HG03442 (cell line): Measurements from ENCODE around the gene ATP2A2.

Source experiments
- ATAC-seq: cut with Tn5 transposase; IDR thresholded peaks from one replicate; pipeline ENCODE4 v1.9.1; 2021; ENCODE audit warnings: mild to moderate bottlenecking, moderate library complexity; ENCODE audit not compliant: unreplicated experiment

Gene ATP2A2

GRCh38 chr12:110289044-110289710, 8.1 kb downstream of the ATP2A2 start:
- no peak for ATAC-seq

GRCh38 chr12:110289711-110290078, 8.6 kb downstream of the ATP2A2 start:
- ATAC-seq, result no peak

DNA sequence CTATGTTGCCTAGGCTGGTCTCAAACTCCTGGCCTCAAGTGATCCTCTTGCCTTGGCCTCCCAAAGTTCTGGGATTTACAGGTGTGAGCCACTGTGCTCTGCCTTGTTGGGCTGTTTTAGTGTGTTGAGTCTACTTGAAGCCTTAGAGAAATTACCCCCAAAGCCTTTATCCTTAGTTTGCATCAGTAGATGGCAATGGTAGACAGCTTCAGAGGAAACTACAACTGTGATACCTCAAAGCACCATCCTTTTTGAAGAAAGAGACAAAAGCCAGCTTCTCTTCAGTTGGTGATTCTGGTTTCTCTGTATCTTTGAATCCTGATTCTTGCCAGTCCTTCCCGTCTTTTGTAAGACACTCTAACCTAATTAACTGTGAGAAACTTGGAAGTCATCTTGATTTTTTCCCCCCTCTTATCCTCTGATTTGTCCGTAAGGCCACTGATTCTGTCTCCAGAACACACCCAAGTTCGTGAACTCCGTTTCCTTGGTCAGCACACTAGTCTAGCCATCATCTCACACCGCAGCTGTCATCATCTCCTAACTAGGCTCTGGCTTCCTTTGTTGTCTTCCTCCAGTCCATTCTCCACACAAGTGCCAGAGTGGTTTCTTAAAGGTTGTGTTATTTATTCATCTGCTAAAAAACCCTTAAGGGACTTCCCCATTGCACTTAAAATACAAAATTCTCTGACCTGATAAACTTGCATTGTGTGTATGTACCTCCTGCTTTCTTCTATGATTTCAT, 20.2 kb downstream of the ATP2A2 start:
- ATAC-seq, result no peak

DNA sequence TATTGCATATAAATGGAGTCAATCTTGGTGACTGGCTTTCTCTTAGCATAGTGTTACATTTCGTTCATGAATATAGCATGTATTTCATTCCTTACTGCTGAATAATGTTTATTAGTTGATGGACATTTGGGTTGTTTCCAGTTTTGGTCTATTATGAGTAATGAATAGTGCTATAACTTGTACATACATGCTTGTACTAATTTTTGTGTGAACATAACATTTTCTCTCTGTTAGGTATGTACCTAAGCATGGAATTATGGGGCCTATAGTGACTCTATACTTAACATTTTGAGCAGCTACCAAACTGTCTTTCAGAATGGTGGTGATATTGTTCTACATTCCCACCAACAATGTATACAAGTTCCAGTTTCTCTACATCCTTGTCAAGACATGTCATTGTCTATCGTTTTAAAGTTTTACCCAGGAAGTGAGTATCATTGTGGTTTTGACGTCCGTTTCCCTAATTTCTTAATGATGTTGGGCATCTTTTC, 23.1 kb downstream of the ATP2A2 start:
- ATAC-seq, result no peak

DNA sequence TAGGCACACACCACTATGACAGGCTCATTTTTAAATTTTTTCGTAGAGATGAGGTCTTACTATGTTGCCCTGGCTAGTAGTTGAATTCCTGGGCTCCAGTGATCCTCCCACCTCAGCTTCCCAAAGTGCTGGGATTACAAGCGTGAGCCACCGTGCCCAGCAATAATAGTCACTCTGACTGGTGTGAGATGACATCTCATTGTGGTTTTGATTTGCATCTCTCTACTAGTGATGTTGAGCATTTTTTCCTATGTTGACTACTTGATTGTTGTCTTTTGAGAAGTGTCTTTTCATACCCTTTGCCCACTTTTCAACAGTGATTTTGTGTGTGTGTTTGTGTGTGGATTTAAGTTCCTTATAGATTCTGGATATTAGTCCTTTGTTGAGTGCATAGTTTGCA, 26.3 kb downstream of the ATP2A2 start:
- no peak for ATAC-seq

DNA sequence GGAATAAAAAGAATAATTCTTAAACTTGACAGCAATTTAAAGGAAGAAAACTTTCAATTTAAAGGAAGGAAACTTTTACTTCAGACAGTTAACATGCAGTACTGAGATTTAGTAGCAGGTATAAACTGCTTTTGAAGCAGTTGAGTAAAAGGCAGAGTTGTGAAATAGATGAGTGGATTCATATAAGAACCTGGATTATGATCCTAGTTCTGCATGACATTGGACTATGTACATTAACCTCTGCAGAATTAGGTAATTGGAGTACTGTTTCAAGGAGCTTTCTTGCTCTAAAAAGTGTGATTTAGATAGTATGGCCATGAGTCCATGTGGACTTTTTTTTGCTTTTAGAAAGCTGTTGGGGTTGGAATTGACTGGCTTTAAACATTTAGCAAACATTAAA, 29.7 kb downstream of the ATP2A2 start:
- no peak for ATAC-seq

DNA sequence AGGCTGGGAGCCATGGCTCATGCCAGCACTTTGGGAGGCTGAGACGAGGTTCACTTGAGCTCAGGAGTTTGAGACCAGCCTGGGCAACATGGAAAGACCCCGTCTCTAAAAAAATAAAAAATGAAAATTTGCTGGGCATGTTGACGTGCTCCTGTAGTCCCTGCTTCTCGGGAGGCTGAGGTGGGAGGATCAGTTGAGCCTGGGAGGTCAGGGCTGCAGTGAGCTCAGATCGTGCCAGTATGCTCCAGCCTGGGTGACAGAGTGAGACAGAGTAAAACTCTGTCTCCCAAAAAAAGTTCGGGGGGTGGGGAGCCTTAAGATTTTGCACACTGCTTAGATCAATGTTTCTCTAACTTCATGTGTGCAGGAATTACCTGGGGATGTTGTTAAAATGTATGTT, 30.9 kb downstream of the ATP2A2 start:
- ATAC-seq, result no peak

DNA sequence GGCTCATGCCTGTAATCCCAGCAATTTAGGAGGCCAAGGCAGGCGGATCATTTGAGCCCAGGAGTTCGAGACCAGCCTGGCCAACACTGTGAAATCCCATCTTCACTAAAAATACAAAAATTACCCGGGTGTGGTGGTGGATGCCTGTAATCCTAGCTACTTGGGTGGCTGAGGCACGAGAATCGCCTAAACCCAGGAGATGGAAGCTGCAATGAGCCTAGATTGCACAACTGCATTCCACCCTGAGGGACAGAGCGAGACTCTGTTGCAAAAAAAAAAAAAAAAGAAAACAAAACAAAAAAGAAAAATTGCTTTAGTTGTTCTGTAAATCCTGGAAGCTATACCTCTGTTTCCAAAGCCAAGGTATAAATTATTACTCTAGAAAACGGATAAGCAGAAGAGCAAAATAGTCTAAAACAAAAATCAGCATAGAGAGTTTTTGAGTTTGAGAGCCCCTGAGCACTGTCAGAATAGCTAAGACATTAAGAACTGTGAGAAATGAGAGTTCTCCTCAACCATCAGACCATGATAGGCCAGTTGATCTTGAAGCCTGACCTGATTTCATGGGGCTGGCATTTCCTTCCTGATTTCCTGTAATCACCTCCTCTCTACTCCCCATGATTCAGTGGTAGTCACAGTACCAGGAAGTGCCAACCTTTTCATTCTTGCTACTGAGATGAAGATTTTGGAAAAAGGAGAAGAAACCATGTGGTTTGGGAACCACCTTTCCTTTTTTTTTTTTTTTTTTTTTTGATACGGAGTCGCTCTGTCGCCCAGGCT, 31.7 kb downstream of the ATP2A2 start:
- ATAC-seq, result no peak

DNA sequence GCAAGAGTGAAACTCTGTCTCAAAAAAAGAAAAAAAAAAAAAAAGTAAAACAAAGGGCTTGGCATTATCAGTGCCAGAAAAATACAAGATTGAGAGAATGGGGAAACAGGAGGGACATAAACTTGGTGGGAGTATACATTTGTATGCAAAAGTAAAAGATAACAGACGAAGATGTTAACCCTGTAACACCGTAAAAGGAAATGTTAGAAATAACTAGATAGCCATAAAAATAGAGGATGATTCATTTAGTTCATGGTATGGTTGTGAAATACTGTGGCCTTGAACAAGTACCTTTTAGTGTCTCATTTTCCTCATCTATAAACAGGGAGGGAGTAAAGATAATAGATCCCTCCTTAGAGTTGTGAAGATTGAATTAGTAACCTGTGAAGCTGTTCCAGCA, 33.3 kb downstream of the ATP2A2 start:
- ATAC-seq, result no peak

- ATAC-seq, result no peak
Observed at GRCh38 chr12:110316861-110317260, 35.8 kb downstream of the ATP2A2 start.

DNA sequence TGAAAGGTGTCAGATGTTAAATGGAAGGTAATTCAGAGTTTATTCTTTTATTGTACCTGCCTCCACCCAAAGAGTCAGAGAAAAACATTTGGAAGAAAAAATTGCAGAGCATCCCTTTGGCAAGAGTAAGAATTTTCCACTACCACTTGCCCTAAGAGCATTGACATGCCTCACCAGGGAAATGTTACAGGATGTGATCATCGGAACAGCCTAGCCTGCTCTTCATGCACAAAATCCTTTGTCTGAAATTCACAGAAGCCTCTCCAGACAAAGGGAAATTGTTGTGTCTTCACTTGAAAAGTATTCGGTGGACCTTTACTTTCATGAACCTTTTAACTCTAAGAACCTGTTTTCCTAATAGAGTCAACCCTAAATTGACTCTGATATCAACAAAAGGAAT, 36.9 kb downstream of the ATP2A2 start:
- no peak for ATAC-seq

- no peak for ATAC-seq
Observed at GRCh38 chr12:110320550-110320949, 39.5 kb downstream of the ATP2A2 start.

DNA sequence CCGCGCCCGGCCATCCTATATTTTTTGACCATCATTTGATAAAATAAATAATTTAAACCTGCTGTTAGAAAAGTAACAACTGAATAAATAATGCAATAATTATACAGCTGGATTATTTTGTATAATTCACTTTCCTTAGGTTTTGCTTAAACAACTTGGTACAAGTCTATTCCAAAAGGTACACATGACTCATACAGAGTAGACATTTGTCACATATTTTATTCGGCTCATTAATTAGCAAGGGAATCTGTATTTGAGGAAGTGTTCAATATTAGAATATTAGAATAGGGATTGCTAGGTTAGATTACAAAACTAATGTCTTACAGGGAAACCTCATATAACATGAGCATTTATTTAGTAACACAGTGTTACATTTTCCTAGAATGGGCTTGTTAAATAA, 48.7 kb downstream of the ATP2A2 start:
- ATAC-seq, result no peak

GRCh38 chr12:110330124-110330523, 49.1 kb downstream of the ATP2A2 start:
- ATAC-seq, result no peak

DNA sequence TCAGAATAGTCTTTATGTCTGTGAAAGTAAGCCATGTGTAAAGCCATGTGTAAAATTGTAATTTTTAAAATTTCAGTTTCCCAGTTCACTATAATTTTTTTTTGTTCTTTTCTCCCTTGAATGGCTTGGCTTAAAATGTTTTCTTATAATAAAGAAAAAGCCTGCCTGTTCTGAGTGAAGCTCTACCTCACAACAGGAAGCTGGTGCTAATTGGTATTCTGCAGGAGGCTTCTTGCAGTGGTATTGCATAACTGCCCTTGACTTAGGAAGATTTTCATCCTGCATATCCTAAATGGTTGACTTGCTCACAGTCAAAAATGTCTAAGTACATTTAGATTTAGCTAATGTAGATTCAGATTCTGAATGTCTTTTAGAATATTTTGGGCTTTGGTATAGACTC, 49.5 kb downstream of the ATP2A2 start:
- no peak for ATAC-seq

DNA sequence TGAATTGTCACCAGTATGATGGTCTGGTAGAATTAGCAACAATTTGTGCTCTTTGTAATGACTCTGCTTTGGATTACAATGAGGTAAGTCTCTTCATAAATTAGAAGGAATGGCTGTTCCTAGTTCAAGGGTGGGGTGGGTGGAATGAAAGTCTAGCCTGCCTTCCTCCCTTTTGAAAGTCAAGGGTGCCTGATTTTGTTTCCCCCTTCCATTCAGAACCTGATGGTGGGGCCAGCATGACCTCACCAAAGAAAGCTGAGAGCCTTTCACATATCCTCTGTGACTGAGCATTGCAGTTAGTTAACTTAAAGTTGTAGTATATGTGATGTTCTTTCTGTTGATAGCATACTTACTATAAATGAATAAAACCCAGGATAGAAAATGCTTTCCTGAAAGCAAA, 52.2 kb downstream of the ATP2A2 start:
- no peak for ATAC-seq

- ATAC-seq, result no peak
Observed at GRCh38 chr12:110335481-110336045, 54.5 kb downstream of the ATP2A2 start.

DNA sequence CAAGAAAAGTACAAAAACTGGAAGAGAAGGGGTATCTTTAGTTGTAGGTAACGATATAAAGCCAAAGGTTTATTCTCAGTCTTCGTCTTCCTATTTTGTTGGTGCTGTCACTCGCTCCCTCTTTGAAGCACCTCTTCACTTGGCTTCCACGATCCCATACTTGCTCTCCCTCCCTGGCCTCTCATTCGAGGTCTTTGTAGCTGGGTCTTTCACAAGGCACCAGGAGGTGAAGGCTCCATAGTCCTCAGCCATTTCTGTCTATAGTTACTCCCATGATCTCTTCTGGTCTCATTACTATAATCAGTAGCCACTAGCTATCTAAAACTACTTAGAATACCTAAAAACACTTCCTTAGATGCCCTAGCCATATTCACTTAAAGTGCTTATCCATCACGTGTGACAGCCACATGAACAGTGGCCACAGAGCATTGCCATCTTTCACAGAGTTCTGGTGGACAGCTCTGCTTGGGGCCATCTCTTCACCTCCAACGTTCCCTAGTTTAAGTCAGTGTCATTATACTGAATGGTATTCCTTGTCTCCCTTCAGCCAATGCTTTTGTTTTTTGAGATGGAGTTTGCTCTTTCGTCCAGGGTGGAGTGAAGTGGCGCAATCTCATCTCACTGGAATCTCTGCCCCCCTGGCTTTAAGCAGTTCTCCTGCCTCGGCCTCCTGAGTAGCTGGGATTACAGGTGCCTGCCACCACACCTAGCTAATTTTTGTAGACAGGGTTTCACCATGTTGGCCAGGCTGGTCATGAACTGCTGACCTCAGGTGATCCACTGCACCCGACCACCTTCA, 57.1 kb downstream of the ATP2A2 start:
- ATAC-seq, result no peak

GRCh38 chr12:110338754-110339153, 57.7 kb downstream of the ATP2A2 start:
- no peak for ATAC-seq

DNA sequence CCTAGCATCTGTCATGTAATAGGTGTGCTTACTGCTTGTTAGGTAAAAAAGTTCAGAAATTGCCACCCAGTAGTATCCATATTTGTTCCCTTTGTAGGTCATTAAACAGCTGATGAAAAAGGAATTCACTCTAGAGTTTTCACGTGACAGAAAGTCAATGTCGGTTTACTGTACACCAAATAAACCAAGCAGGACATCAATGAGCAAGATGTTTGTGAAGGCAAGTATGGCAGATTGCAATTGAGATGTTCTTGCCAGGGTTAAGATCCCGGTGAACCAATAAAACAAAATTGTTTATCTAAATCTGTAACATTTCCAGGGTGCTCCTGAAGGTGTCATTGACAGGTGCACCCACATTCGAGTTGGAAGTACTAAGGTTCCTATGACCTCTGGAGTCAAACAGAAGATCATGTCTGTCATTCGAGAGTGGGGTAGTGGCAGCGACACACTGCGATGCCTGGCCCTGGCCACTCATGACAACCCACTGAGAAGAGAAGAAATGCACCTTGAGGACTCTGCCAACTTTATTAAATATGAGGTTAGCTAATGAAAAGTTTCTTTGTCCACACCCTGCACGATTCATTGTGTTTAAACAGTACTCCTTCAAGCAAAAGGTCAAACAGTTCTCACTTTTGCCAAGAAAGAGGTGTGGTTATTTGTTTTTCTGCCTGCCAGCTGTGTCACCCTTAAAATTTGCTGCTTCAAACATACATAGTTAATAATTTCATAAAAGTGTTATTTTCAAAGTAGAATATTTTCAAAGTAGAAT, 58.3 kb downstream of the ATP2A2 start:
- no peak for ATAC-seq
